ENCODE results near the gene TIGD4.

- TF ChIP-seq CTCF (IDR thresholded peaks at IDR 0.05; ENCODE audit: borderline replicate concordance, extremely low read depth, low read length, poor library complexity, severe bottlenecking) (no peak), EZH2 (IDR thresholded peaks at IDR 0.05; ENCODE audit: borderline replicate concordance, low read depth, low read length, severe bottlenecking) (no peak)
Observed at GRCh38 chr4:152763796-152764195, 15.7 kb downstream of the TIGD4 start.
